Thoracic aorta (tissue), 2 donors: ENCODE results near the gene CAMK1D. TPM values are rescaled to one million over a fixed set of nuclear protein-coding genes. Genes with fewer than 3 reads are reported as not detected.

Source experiments
- ATAC-seq: fragments of 150-250 bp; one replicate; pipeline ENCODE4 v1.8.0; 2017; ENCODE audit warnings: low read depth; ENCODE audit not compliant: insufficient number of reproducible peaks, low FRiP score
- DNase-seq: peaks from one replicate; pipeline ENCODE4 v3.0.0-alpha.2; 2020; ENCODE audit warnings: low spot score
- H3K27ac ChIP-seq, 2 donors: fragments of 200-600 bp; sonication (generic); 1 replicate in 1 of 2; 2 replicates in 1 of 2; pipeline ENCODE4 v1.5.1; 2016; ENCODE audit warnings: mild to moderate bottlenecking in 2 of 2, moderate library complexity in 2 of 2
- H3K27me3 ChIP-seq: fragments of 200-600 bp; sonication (generic); replicated peaks from 2 replicates; pipeline ENCODE4 v1.6.0; 2016; ENCODE audit warnings: mild to moderate bottlenecking; ENCODE audit not compliant: insufficient read depth
- H3K36me3 ChIP-seq: fragments of 200-600 bp; sonication (generic); one replicate; pipeline ENCODE4 v1.5.1; 2016
- H3K4me1 ChIP-seq, 2 donors: fragments of 200-600 bp; sonication (generic); 1 replicate in 1 of 2; 2 replicates in 1 of 2; pipeline versions ENCODE4 v1.5.1 to v1.6.0; 2016; ENCODE audit warnings: low read depth in 2 of 2, mild to moderate bottlenecking in 1 of 2; ENCODE audit not compliant: control insufficient read depth in 1 of 2
- H3K4me3 ChIP-seq: fragments of 200-600 bp; sonication (generic); 2 replicates; pipeline ENCODE4 v1.5.1; 2016; ENCODE audit warnings: mild to moderate bottlenecking
- H3K9me3 ChIP-seq: fragments of 200-600 bp; sonication (generic); 2 replicates; pipeline ENCODE4 v1.5.1; 2016
- CTCF ChIP-seq: fragments of 200-600 bp; sonication (generic); IDR thresholded peaks from one replicate; pipeline ENCODE4 v1.5.1; 2019; ENCODE audit warnings: antibody characterized with exemption
- total RNA-seq, 2 donors: library from RNA; depleted of rRNA; stranded (reverse); fragments of >200 nt; gene quantifications; one replicate each; pipeline versions ENCODE4 v1.1.0 to v1.2.3, GENCODE V29; 2016

CAMK1D gene
- total RNA-seq, 2 donors from 2014 or later, result 8.7 to 11.2 TPM

- DNase-seq (no peak), ATAC-seq (no peak)
- Histone ChIP-seq H3K9me3 (no peaks in the 10 kb centered on the region), H3K4me1 (no peaks in the 10 kb centered on the region), H3K4me3 (no peak overlapping the region), H3K27me3 (no peaks in the 10 kb centered on the region), H3K36me3 (no peaks in the 10 kb centered on the region), H3K27ac (no peak overlapping the region)
- TF ChIP-seq CTCF, result no peak
These were observed 338.6 kb downstream of the CAMK1D start for GRCh38 chr10:12687996-12688395.

- Histone ChIP-seq H3K36me3 (no peaks in the 10 kb centered on the region), H3K27ac (no peak overlapping the region), H3K27me3 (no peaks in the 10 kb centered on the region), H3K9me3 (no peaks in the 10 kb centered on the region), H3K4me1 (no peaks in the 10 kb centered on the region), H3K4me3 (no peak overlapping the region)
- no peak for TF ChIP-seq CTCF
- ATAC-seq (no peak), DNase-seq (no peak)
These were observed 340.5 kb downstream of the CAMK1D start for GRCh38 chr10:12689893-12690292.

GRCh38 chr10:12690525-12691126, 341.3 kb downstream of the CAMK1D start:
- H3K27ac ChIP-seq, result no peak overlapping the region
- TF ChIP-seq CTCF, result no peak
- H3K4me1 ChIP-seq, result no peaks in the 10 kb centered on the region
- DNase-seq (no peak), ATAC-seq (no peak)
- H3K27me3 ChIP-seq, result no peaks in the 10 kb centered on the region
- H3K9me3 ChIP-seq, result no peaks in the 10 kb centered on the region
- no peaks in the 10 kb centered on the region for H3K36me3 ChIP-seq
- H3K4me3 ChIP-seq, result no peak overlapping the region

GRCh38 chr10:12691596-12691995, 342.2 kb downstream of the CAMK1D start:
- DNase-seq, result no peak
- no peak for TF ChIP-seq CTCF
- Histone ChIP-seq H3K27me3 (no peaks in the 10 kb centered on the region), H3K9me3 (no peaks in the 10 kb centered on the region), H3K27ac (no peak overlapping the region), H3K36me3 (no peaks in the 10 kb centered on the region), H3K4me3 (no peak overlapping the region), H3K4me1 (no peaks in the 10 kb centered on the region)
- no peak for ATAC-seq

- H3K27ac ChIP-seq, result no peak overlapping the region
- TF ChIP-seq CTCF, result no peak
- H3K9me3 ChIP-seq, result no peaks in the 10 kb centered on the region
- H3K36me3 ChIP-seq, result no peaks in the 10 kb centered on the region
- DNase-seq (no peak), ATAC-seq (no peak)
- H3K4me3 ChIP-seq, result no peak overlapping the region
- H3K4me1 ChIP-seq, result peaks cover 0 to 16% of the 10 kb centered on the region in 2 donors
- no peaks in the 10 kb centered on the region for H3K27me3 ChIP-seq
These were observed 348.4 kb downstream of the CAMK1D start for GRCh38 chr10:12697764-12698163.
